22Rv1 (cell line): ENCODE measurements around the gene IPPK.

Experiments
- ZFX ChIP-seq: fragments of 450-650 bp; IDR thresholded peaks from 2 replicates; pipeline ENCODE4 v1.6.1; 2017; ENCODE audit warnings: antibody characterized with exemption, borderline replicate concordance
- TF ChIP-seq, protein P1 (sequence below): fragments of 450-650 bp; IDR thresholded peaks from 2 replicates; pipeline ENCODE4 v1.5.1; 2017; ENCODE audit warnings: mild to moderate bottlenecking

- TF ChIP-seq, protein P1, sequence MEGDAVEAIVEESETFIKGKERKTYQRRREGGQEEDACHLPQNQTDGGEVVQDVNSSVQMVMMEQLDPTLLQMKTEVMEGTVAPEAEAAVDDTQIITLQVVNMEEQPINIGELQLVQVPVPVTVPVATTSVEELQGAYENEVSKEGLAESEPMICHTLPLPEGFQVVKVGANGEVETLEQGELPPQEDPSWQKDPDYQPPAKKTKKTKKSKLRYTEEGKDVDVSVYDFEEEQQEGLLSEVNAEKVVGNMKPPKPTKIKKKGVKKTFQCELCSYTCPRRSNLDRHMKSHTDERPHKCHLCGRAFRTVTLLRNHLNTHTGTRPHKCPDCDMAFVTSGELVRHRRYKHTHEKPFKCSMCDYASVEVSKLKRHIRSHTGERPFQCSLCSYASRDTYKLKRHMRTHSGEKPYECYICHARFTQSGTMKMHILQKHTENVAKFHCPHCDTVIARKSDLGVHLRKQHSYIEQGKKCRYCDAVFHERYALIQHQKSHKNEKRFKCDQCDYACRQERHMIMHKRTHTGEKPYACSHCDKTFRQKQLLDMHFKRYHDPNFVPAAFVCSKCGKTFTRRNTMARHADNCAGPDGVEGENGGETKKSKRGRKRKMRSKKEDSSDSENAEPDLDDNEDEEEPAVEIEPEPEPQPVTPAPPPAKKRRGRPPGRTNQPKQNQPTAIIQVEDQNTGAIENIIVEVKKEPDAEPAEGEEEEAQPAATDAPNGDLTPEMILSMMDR, result no peak
- no peak for TF ChIP-seq ZFX
Observed at GRCh38 chr9:92598382-92598781, 71.5 kb downstream of the IPPK start.
